GM21515 (cell line): Measurements from ENCODE around the gene GRK5.
"Not testable (repeated sequence)": the region's sequence is repeated elsewhere in the genome, so short reads cannot be mapped to it uniquely, and the experiment has no call there.

Experiments used
- ATAC-seq: cut with Tn5 transposase; IDR thresholded peaks from one replicate; pipeline ENCODE4 v1.9.1; 2021; ENCODE audit not compliant: unreplicated experiment

The GRK5 gene

DNA sequence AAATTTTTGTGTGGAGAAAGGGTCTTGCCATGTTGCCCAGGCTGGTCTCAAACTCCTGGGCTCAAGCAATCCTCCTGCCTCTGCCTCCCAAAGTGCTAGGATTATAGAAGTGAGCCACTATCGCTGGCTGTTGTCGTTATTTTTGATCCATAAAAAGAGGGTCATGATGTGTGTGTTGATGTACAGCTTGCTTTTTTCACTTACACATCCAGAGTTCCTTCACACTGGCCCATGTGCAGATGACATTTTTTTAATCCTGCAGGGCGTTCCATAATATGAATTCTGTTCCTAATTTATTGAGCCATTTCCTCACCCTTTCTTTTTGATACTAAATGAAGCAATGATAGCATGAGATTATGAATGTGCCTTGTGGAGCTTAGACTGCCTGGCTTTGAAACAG is 40.8 kb downstream of the GRK5 start:
- no peak for ATAC-seq

GRCh38 chr10:119248681-119249080 is 41.3 kb downstream of the GRK5 start:
- ATAC-seq = no peak

GRCh38 chr10:119250641-119251314 is 43.4 kb downstream of the GRK5 start:
- ATAC-seq = no peak

DNA sequence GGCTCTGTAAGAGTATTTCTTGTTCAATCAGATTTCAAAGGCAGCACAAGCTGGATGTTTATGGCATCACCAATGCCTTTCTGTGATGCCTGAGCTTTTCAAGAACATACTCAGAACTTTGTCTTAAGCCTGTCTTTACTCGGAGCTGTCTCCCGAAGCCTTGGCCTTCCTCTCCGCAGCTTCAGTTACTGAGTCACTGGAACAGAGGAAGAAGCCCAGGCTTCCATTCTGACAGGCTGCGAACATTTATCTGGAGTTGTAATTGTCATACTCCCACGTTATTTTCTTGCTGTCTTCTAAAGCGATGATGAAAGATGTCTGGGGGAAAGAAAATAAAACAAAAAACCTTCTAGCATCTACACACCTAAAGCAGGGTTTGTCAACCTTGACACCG is 43.9 kb downstream of the GRK5 start:
- no peak for ATAC-seq

GRCh38 chr10:119252051-119252465 is 44.7 kb downstream of the GRK5 start:
- ATAC-seq = no peak

DNA sequence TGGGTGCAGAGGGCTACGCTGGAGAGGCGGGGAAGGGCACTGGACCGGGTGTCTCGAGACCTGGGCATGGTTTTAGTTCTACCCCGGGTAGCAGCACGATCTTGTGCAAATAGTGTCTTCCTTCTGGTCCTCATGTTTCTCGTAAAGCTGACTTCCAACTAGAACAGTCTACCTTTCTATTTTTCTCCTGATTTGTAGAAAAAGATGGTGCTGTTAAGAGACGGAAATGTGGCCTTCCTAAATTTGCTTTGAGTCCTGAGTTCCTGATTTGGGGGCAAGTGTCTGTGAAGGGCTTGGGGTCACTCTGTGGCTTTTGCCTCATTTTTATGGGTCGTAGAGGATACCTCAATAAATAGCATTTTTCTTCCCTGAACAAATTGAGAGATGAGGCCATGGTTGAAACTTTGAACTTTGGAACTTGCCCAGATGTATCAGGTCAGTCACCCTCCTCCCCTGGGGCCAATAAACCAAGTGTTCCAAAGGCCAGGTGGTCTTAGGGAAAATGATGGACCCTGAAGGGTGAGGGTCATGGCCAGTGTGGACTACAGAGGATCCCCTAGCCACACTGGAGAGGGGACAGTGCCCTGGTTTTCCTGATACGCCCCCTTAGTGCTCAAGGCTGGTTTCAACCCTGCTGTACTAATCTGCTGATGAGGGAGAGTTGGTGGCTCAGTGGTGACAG is 45.2 kb downstream of the GRK5 start:
- no peak for ATAC-seq

GRCh38 chr10:119253433-119254174 is 46.2 kb downstream of the GRK5 start:
- ATAC-seq = no peak

DNA sequence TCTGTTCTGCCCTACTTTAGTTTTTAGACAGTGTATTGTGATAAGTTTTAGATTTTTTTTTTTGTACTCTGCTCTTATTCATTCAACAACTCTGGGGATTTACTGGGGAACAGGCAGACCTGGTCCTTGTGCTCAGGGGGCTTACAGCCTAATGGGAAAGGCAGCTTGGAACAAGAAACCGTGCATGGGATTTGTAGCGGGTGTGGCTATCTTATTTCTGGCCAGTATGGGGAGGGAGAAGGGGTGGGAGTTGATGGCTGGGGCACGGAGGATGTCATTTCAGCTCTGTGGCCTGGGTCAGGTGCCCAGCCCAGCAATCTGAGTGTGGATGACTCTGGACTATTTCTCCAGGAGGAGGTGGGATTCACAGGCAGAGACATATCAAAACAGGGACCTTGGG is 47.0 kb downstream of the GRK5 start:
- ATAC-seq = no peak

GRCh38 chr10:119256030-119256429 is 48.7 kb downstream of the GRK5 start:
- ATAC-seq = no peak

DNA sequence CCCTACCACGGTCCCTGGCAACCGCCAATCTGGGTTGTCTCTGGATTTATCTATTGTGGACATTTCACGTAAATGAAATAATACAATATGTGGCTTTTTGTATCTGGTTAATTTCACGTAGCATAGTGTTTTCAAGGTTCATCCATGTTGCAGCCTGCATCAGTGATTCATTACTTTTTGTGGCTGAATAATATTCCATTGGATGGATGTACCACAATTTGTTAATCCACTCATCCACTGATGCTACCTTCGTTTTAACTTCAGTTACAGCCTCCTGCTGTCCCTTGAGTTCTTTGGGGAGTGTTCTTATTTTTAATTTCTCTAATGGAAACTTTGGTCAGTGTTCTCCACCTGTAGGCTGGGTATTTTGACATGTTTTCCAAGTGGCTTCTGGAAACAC is 49.5 kb downstream of the GRK5 start:
- ATAC-seq = no peak

GRCh38 chr10:119257899-119258419 is 50.6 kb downstream of the GRK5 start:
- ATAC-seq = no peak

DNA sequence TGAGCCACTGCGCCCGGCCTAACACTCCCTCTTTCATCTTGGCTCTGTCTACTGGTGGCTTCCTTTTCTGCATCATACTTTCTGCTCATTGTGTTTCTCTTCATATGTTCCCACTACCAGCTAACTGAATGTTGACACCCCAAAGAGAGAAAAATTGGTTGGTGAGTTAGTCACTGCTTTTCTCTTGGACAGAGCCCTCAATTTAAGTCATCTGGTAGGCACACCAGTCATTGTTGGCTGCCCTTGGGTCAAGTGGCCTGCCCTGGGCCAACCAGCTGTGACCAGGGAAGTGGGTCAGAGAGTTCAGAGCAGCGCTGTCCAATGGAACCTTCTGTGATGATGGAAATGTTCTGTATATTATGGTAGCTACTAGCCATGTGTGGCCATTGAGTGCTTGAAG is 52.0 kb downstream of the GRK5 start:
- no peak for ATAC-seq

DNA sequence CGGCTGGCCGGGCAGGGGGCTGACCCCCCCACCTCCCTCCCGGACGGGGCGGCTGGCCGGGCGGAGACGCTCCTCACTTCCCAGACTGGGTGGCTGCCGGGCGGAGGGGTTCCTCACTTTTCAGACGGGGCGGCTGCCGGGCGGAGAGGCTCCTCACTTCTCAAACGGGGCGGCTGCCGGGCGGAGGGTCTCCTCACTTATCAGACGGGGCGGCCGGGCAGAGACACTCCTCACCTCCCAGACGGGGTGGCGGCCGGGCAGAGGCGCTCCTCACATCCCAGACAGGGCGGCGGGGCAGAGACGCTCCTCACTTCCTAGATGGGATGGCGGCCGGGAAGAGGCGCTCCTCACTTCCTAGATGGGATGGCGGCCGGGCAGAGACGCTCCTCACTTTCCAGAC is 53.6 kb downstream of the GRK5 start:
- ATAC-seq = not testable (repeated sequence)

GRCh38 chr10:119263951-119264617 is 56.7 kb downstream of the GRK5 start:
- ATAC-seq = no peak

GRCh38 chr10:119265691-119266090 is 58.3 kb downstream of the GRK5 start:
- no peak for ATAC-seq

DNA sequence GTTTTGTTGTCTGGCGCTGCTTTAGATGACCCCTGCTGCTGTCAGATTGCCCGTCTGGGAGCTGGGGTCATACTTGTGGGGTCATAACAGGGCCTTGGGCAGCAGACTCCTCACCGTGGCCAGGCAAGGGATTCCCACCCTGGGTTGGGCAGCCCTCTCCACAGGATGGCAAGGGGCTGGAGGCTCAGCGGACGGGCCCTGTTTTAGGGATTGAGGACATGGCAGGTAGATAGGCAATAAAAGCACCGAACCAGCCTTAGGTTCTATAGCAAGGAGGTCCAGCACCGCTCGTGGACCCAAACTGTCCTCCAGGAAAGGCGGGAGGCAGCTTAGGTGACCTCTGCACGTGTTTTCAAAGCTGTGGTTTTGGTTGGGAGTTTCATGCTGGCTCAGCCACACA is 60.0 kb downstream of the GRK5 start:
- no peak for ATAC-seq

DNA sequence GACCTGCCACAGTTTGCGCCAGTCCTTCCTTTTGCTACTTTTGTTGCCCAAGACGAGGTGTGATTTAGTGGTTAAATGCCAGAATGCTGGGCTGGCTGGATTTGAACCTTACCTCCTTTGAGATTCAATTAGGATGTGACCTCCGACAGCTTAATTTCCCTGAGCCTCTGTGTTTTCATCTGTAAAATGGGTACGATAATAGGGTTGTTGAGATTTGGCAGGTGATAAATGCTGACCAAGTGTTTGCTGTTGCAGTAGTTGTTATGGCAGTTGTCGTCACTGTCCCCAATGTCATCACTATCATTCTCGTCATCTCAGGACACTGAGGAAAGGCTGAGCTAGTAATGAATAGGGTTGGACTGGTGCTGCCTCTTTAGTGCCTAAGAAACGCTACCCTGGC is 61.1 kb downstream of the GRK5 start:
- no peak for ATAC-seq

DNA sequence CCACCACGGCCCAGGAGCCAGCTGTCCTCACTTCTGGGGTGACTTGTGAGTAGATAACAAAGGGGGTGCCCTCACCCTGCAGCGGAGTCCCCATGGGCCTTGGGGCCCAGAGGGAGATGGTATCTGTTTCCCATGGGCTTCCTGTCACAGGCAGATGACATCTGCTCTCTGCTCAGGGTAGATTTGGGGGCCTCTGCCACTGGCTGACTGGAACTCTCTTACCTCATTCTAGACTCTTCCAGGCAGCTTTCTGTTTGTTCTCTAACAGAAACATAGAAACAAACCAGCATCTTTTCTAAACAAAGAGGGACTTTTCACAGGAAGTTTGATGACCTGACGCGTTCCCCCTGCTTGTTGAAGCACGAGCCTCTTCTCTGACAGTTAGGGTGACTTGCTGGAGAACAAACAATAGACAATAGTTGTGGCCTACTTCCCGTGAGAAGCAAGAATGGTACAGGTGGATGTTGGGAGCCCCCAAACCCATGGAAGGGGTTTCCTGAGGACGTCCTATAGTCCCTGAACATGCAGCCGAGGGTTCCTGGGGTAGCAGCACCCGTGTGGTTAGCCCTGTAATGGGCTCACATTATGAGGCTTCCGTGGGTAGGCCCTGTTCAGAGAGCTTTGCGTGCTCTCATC is 61.6 kb downstream of the GRK5 start:
- peak; percentile 72 for ATAC-seq

- no peak for ATAC-seq
Observed at GRCh38 chr10:119269737-119270136, 62.4 kb downstream of the GRK5 start.

DNA sequence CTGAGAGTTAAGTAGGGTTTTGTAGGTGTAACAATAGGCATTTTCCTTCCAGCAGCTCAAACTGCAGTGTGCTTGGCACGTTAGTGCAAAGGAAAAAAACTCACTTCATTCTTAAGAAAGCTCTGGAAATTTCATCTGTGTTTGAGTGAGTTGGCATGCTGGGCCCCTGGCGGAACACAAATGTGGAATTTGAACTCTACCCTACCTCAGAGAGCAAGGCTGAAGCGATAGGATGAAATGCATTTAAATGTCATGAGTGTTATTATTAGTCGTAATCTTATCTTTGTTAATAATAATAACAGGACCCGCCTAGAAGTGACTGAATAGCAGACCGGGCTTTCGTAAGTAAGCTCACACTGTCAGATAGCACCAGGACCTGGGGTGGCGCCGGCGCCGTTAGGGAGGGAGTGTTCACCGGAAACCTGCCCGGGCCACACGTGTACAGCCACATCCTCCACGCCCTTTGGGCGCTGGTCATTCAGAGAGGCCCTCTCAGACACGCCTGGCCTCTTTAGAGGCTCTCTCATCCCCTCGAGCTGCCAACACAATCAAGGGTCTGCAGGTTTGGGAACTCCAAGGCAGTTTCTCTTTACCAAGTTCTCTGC is 63.5 kb downstream of the GRK5 start:
- ATAC-seq = peak; percentile 64
